NK-92 treated with Interleukin-12 subunit alpha and Interleukin-12 subunit beta, amount 100 ng/mL, for 24 hours (cell line): Measurements from ENCODE around the gene MRAP2.

Source experiments
- DNase-seq: peaks from one replicate; lab custom pipeline; 2025; lab: John Stamatoyannopoulos, UW

The MRAP2 gene

DNA sequence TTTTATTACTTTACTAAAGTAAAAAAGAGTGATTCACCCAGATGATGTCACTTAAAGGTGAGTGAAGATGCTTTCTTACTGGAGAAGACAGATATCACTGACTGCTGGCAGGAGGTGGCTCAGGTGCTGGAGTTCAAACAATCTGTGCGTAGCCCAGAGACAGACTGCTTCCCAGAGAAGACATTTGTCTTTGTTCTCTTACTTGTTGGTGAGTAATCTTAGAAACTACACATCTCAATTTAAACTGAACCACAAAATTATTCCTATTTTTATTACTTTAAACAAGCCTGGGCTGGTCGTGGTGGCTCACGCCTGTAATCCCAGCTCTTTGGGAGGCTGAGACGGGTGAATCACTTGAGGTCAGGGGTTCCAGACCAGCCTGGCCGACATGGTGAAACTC lies 101.7 kb downstream of the MRAP2 start:
- DNase-seq, result no peak

DNA sequence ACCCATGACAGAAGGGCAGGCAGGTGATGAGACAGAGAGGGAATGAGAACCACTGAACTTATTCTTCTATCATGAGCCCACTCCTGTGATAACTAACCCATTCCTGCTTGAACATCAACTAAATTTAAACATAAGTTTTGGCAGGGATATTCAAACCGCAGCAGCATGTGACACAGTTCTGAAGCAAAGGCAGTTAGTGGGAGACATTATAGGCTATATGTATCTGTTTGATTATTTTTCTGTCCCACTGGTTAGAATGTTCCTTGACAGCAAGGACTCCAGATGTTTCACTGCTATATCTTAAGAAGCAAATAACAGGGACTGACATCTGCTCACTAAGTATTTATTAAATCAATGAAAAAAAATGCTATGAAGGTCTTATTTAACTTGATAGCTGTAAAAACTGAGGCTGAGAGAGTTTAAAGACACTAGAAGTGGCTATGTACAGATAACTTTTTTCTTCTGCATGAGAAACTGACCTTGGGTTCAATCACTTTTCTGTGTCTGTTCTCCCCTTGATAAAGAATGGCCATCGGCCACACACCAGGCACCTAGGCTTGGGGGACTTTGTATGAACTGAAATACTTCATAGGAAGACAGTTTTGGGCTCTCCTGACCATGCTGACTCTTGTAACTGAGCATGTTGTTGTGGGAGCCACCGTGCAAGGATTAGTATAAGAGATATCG lies 102.9 kb downstream of the MRAP2 start:
- DNase-seq, result no peak

DNA sequence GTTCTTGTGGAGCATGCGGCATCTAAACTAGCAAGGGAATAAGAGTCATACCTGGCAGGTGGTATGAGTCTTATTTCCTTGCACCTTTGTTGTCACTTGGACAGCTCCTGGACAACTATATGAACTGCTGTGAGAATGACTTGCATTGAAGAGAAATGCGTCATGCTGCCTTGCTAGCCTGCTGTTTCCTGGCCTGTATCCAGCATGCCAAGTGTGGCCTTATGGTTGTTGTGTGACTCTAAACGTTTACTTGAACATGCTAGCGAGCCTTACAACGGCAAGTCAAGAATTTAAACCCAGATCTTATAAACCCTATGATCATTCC lies 103.4 kb downstream of the MRAP2 start:
- no peak for DNase-seq

DNA sequence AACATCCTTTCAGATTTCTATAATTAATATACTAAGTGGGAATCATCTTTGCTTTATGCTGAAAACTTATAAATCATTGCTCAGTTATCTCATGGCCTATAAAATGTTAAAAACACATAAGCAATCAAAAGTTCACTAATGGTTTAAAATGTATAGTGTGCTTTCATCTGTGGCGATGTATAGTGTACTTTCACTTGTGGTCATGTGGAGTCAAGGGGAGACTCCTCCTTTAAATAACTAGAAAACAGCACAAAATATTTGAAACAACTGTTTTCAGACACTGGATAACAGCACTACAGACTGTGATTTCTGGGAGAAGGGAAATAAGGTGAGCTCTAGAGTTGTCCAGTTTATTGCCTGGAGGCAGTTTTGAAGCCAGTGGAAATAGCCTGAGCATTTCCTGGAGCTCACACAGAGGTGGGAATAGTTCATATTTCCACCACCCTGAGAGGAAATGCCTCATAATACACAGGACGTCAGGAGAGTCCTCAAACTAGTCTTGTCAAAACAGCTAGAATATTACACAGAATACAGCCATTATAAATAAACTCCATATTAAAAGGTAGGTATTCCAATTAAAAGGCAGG lies 104.5 kb downstream of the MRAP2 start:
- DNase-seq, result no peak

DNA sequence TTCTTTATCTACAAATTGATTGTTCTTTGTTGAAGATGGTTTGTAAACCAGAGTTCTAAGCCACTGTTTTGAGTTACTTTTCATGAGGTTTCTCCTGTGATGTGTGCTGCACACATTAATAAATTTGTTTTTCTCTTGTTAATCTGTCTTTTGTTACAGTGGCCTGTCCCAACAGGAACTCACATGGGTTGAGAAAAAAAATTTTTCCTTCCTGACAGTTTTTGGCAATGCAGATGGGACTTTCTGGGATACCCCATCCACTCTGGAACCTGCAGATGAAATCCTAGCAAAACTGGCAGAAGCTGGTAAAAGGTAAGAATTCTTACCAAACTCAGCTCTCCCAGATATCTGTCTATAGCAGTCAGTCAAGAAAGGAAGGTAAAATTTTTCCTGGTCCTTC lies 105.7 kb downstream of the MRAP2 start:
- DNase-seq, result no peak
